HCT116 (cell line): ENCODE results near the gene TEKTIP1. TPM values are rescaled to one million over a fixed set of nuclear protein-coding genes. Genes with fewer than 3 reads are reported as not detected.

ENCODE experiments used
- ATAC-seq: fragments of 200-7000 bp; cut with Tn5 transposase; 2 replicates; pipeline ENCODE4 v1.9.1; 2020; ENCODE audit warnings: mild to moderate bottlenecking, moderate library complexity
- BruUV-seq: library from RNA; stranded (reverse); fragments of 400-500 nt; replicated peaks from 2 replicates; lab custom pipeline; 2021; lab: Mats Ljungman, UMichigan
- CTCF ChIA-PET: fragments of 300-600 bp; sonication (Branson Sonifier 250); formaldehyde crosslinking; loops from one replicate; lab custom pipeline; 2021; ENCODE audit warnings: antibody characterized with exemption; lab: Charles Lee
- POLR2A ChIA-PET: fragments of 300-600, 350-600 bp; sonication (Branson Sonifier 250); formaldehyde crosslinking; loops from one replicate; lab custom pipeline; 2021; ENCODE audit warnings: antibody characterized with exemption; lab: Charles Lee
- RAD21 ChIA-PET, 2 experiments: fragments of 300-600 bp; sonication (Branson Sonifier 250); formaldehyde crosslinking; loops; one replicate each; lab custom pipeline; 2023; ENCODE audit warnings: low total read pairs in 2 of 2; ENCODE audit not compliant: uncharacterized antibody in 2 of 2, unreplicated experiment in 2 of 2, low non-redundant PET in 1 of 2; lab: Charles Lee
- DNase-seq: peaks from one replicate; pipeline ENCODE4 v3.0.0-alpha.2; 2010; ENCODE audit warnings: low read depth, low spot score
- H2AFZ ChIP-seq: fragments of 200-600 bp; shearing (Covaris generic), sonication (generic); 2 replicates; pipeline ENCODE4 v1.6.1; 2017; ENCODE audit warnings: low read depth, mixed run types, mixed read lengths, antibody characterized with exemption, low read length; ENCODE audit not compliant: poor library complexity, severe bottlenecking
- H3K27ac ChIP-seq: 2 replicates; pipeline ENCODE4 v1.5.1; 2012; ENCODE audit warnings: low read depth, low read length
- H3K27me3 ChIP-seq: fragments of 200-600 bp; sonication (generic); 2 replicates; pipeline ENCODE4 v1.6.1; 2016; ENCODE audit warnings: mixed run types, low read length, mixed read lengths; ENCODE audit not compliant: insufficient read depth
- H3K36me3 ChIP-seq, 2 experiments: fragments of 200-500 bp in 1 of 2; fragments of 200-600 bp in 1 of 2; sonication (Bioruptor generic) in 1 of 2; sonication (generic) in 1 of 2; 2 replicates each; pipeline versions ENCODE4 v1.5.1 to v1.6.1; 2014 to 2016; ENCODE audit warnings: low read length in 2 of 2, inconsistent platforms in 1 of 2, mixed read lengths in 1 of 2, mixed run types in 1 of 2; ENCODE audit not compliant: insufficient read depth in 2 of 2, control insufficient read depth in 1 of 2
- H3K4me1 ChIP-seq, 2 experiments: fragments of 200-600 bp in 1 of 2; sonication (generic) in 1 of 2; 2 replicates each; pipeline versions ENCODE4 v1.5.1 to v1.6.1; 2012 to 2017; ENCODE audit warnings: low read length in 2 of 2, inconsistent platforms in 1 of 2, mild to moderate bottlenecking in 1 of 2, mixed read lengths in 1 of 2, mixed run types in 1 of 2, moderate library complexity in 1 of 2; ENCODE audit not compliant: insufficient read depth in 2 of 2, control insufficient read depth in 1 of 2
- H3K4me2 ChIP-seq: fragments of 200-600 bp; sonication (generic); 2 replicates; pipeline ENCODE4 v1.6.1; 2017; ENCODE audit warnings: mixed run types, low read length, mixed read lengths
- H3K4me3 ChIP-seq, 2 experiments: fragments of 200-600 bp in 1 of 2; sonication (generic) in 1 of 2; replicated peaks in 1 of 2; 2 replicates each; pipeline ENCODE4 v1.5.1; 2011 to 2016; ENCODE audit warnings: low read length in 2 of 2, control low read depth in 1 of 2, low read depth in 1 of 2, mild to moderate bottlenecking in 1 of 2, mixed read lengths in 1 of 2, mixed run types in 1 of 2
- H3K79me2 ChIP-seq: fragments of 200-600 bp; sonication (generic); 2 replicates; pipeline ENCODE4 v1.6.1; 2017; ENCODE audit warnings: mild to moderate bottlenecking, mixed run types, low read length, moderate library complexity, mixed read lengths; ENCODE audit not compliant: insufficient read depth
- H3K9ac ChIP-seq: fragments of 200-600 bp; sonication (generic); 2 replicates; pipeline ENCODE4 v1.6.1; 2016; ENCODE audit warnings: low read length, mixed read lengths
- H3K9me2 ChIP-seq: fragments of 200-600 bp; sonication (generic), shearing (Covaris generic); 2 replicates; pipeline ENCODE4 v1.6.1; 2017; ENCODE audit warnings: mixed run types, mild to moderate bottlenecking, moderate library complexity; ENCODE audit not compliant: insufficient read depth
- H3K9me3 ChIP-seq, 2 experiments: fragments of 200-500 bp in 1 of 2; fragments of 200-600 bp in 1 of 2; sonication (Bioruptor generic) in 1 of 2; sonication (generic) in 1 of 2; 2 replicates each; pipeline ENCODE4 v1.6.1; 2014 to 2017; ENCODE audit warnings: low read length in 2 of 2, mixed read lengths in 2 of 2, inconsistent platforms in 1 of 2, low read depth in 1 of 2, mild to moderate bottlenecking in 1 of 2, mixed run types in 1 of 2, moderate library complexity in 1 of 2; ENCODE audit not compliant: control insufficient read depth in 1 of 2, insufficient read depth in 1 of 2
- H4K20me1 ChIP-seq: fragments of 200-600 bp; sonication (generic), shearing (Covaris generic); 2 replicates; pipeline ENCODE4 v1.6.1; 2017; ENCODE audit warnings: mixed run types, mild to moderate bottlenecking, moderate library complexity; ENCODE audit not compliant: insufficient read depth
- CBX3 ChIP-seq: IDR thresholded peaks from 2 replicates; pipeline ENCODE4 v1.6.1; 2012; ENCODE audit warnings: low read depth
- CEBPB ChIP-seq: IDR thresholded peaks from 2 replicates; pipeline ENCODE4 v1.6.1; 2012; ENCODE audit warnings: low read depth
- ELF1 ChIP-seq: IDR thresholded peaks from 2 replicates; pipeline ENCODE4 v1.6.1; 2012; ENCODE audit warnings: low read depth, borderline replicate concordance
- EZH2 ChIP-seq: fragments of 200-600 bp; sonication (generic); IDR thresholded peaks from 2 replicates; pipeline ENCODE4 v1.6.1; 2017; ENCODE audit warnings: antibody characterized with exemption, mixed run types
- EZH2phosphoT487 ChIP-seq: fragments of 200-600 bp; IDR thresholded peaks from 2 replicates; pipeline ENCODE4 v1.6.1; 2018; ENCODE audit warnings: antibody characterized with exemption, borderline replicate concordance
- FOSL1 ChIP-seq: IDR thresholded peaks from 2 replicates; pipeline ENCODE4 v1.6.1; 2012; ENCODE audit warnings: low read depth
- JUND ChIP-seq: IDR thresholded peaks from 2 replicates; pipeline ENCODE4 v1.6.1; 2012
- POLR2AphosphoS5 ChIP-seq: IDR thresholded peaks from 2 replicates; pipeline ENCODE4 v1.6.1; 2011; ENCODE audit warnings: mild to moderate bottlenecking, low read depth, low read length, moderate library complexity
- RAD21 ChIP-seq: IDR thresholded peaks from 2 replicates; pipeline ENCODE4 v1.6.1; 2012; ENCODE audit warnings: low read depth, mild to moderate bottlenecking
- SIN3A ChIP-seq: IDR thresholded peaks from 2 replicates; pipeline ENCODE4 v1.6.1; 2012; ENCODE audit warnings: low read depth
- SRF ChIP-seq: IDR thresholded peaks from 2 replicates; pipeline ENCODE4 v1.6.1; 2012; ENCODE audit warnings: low read depth
- TCF7L2 ChIP-seq: IDR thresholded peaks from 2 replicates; pipeline ENCODE4 v1.7.0; 2011; ENCODE audit warnings: borderline replicate concordance, inconsistent platforms; ENCODE audit not compliant: insufficient read depth, insufficient read length; ENCODE audit errors: extremely low read depth
- YY1 ChIP-seq: IDR thresholded peaks from 2 replicates; pipeline ENCODE4 v1.6.1; 2011; ENCODE audit warnings: low read length, low read depth, moderate library complexity, mild to moderate bottlenecking; ENCODE audit not compliant: insufficient replicate concordance; ENCODE audit errors: extremely low read depth
- ZNF274 ChIP-seq: fragments of 200-500 bp; sonication (Bioruptor generic); IDR thresholded peaks from 2 replicates; pipeline ENCODE4 v1.6.1; 2014; ENCODE audit warnings: mild to moderate bottlenecking, low read depth, low read length, inconsistent platforms
- intact Hi-C: fragments of 100-400 bp; cut with micrococcal nuclease; formaldehyde crosslinking; loops from 2 replicates; pipeline ENCODE4 v1.10.0; 2022
- total RNA-seq: library from RNA; stranded (reverse); gene quantifications from one replicate; pipeline ENCODE4 v1.2.1, GENCODE V29; 2021; ENCODE audit not compliant: unreplicated experiment
- TF ChIP-seq, protein P1 (sequence below): IDR thresholded peaks from 2 replicates; pipeline ENCODE4 v1.6.1; 2011; ENCODE audit warnings: mild to moderate bottlenecking, low read length, moderate library complexity; ENCODE audit not compliant: insufficient replicate concordance; ENCODE audit errors: extremely low read depth
- TF ChIP-seq, protein P2 (sequence below): IDR thresholded peaks from 2 replicates; pipeline ENCODE4 v1.6.1; 2012; ENCODE audit warnings: low read depth
- TF ChIP-seq, protein P3 (sequence below), 3 experiments: fragments of 200-600 bp in 1 of 3; sonication (generic) in 1 of 3; IDR thresholded peaks in 2 of 3; conservative IDR thresholded peaks in 1 of 3; 2 replicates each; pipeline ENCODE4 v1.5.1; 2012 to 2017; ENCODE audit warnings: low read depth in 2 of 3, low read length in 2 of 3, antibody characterized with exemption in 1 of 3, borderline replicate concordance in 1 of 3, control low read depth in 1 of 3, mild to moderate bottlenecking in 1 of 3, mixed read lengths in 1 of 3, mixed run types in 1 of 3, moderate library complexity in 1 of 3; ENCODE audit not compliant: insufficient read depth in 1 of 3

TEKTIP1 gene
- total RNA-seq, 1 experiment from 2014 or later = 1.2 TPM

DNA sequence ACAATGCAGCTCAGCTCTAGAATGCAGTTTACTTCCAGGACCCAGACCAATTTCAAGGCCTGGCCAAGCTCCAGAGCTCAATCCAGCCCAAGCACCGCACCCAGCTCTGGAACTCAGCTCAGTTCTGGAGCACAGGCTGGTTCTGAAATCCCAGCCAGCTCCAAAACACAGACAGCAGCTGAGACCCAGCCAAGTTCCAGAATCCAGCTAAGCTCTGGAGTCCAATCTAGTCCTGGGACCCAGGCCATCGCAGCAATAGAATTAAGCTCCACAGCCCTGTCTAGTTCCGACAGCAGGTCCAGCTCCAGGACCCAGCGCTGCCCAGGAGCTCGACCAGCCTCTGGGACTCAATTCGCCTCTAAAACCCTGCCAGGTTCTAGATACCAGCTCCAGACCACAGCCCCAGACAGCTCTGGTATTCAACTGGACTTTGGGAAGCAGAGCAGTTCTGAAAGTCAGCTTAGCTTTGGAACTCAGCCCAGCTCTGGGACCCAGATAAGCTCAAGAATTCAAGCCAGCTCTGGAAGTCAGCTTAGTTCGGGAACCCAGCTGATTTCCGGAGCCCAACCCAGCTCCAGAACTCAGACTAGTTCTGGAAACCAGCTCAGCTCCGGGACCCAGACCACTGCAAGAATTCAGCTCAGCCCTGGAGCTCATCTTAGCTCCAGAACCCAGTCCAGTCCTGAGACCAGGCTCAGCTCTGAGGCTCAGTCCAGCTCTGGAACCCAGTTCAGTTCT, 53.1 kb downstream of the TEKTIP1 start:
- Histone ChIP-seq H3K4me2 (no peak overlapping the region), H3K27me3 (no peaks in the 10 kb centered on the region), H3K9me3 (no peaks in the 10 kb centered on the region), H3K36me3 (no peaks in the 10 kb centered on the region), H3K9ac (no peak overlapping the region), H4K20me1 (no peaks in the 10 kb centered on the region), H2AFZ (no peak overlapping the region), H3K4me1 (0 out of 4 replicates have a peak, but pooled peaks cover 0 to under 1% of the 10 kb centered on the region in 2 experiments), H3K9me2 (no peaks in the 10 kb centered on the region), H3K79me2 (no peaks in the 10 kb centered on the region), H3K27ac (no peak overlapping the region), H3K4me3 (no peak overlapping the region)
- ATAC-seq = no peak
- ChIA-PET POLR2A (interaction anchor here (0.8 kb wide), 1 partner anchor 14 kb away, joined by 3 read pairs; no protein-coding TSS in a partner anchor), CTCF (no interaction called here), RAD21 (interaction anchor here in 1 of 2 experiments (1.7 kb wide), 1 partner anchor 16 kb away, joined by 3 read pairs; no protein-coding TSS in a partner anchor)
- intact Hi-C loops = no loop called here
- TF ChIP-seq TCF7L2 = no peak
- no peak for TF ChIP-seq CBX3
- no peak for TF ChIP-seq CEBPB
- no peak for TF ChIP-seq ZNF274
- TF ChIP-seq, protein P1, sequence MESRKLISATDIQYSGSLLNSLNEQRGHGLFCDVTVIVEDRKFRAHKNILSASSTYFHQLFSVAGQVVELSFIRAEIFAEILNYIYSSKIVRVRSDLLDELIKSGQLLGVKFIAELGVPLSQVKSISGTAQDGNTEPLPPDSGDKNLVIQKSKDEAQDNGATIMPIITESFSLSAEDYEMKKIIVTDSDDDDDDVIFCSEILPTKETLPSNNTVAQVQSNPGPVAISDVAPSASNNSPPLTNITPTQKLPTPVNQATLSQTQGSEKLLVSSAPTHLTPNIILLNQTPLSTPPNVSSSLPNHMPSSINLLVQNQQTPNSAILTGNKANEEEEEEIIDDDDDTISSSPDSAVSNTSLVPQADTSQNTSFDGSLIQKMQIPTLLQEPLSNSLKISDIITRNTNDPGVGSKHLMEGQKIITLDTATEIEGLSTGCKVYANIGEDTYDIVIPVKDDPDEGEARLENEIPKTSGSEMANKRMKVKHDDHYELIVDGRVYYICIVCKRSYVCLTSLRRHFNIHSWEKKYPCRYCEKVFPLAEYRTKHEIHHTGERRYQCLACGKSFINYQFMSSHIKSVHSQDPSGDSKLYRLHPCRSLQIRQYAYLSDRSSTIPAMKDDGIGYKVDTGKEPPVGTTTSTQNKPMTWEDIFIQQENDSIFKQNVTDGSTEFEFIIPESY = no peak
- TF ChIP-seq FOSL1 = no peak
- no peak for TF ChIP-seq JUND
- no peak for TF ChIP-seq SIN3A
- TF ChIP-seq, protein P2, sequence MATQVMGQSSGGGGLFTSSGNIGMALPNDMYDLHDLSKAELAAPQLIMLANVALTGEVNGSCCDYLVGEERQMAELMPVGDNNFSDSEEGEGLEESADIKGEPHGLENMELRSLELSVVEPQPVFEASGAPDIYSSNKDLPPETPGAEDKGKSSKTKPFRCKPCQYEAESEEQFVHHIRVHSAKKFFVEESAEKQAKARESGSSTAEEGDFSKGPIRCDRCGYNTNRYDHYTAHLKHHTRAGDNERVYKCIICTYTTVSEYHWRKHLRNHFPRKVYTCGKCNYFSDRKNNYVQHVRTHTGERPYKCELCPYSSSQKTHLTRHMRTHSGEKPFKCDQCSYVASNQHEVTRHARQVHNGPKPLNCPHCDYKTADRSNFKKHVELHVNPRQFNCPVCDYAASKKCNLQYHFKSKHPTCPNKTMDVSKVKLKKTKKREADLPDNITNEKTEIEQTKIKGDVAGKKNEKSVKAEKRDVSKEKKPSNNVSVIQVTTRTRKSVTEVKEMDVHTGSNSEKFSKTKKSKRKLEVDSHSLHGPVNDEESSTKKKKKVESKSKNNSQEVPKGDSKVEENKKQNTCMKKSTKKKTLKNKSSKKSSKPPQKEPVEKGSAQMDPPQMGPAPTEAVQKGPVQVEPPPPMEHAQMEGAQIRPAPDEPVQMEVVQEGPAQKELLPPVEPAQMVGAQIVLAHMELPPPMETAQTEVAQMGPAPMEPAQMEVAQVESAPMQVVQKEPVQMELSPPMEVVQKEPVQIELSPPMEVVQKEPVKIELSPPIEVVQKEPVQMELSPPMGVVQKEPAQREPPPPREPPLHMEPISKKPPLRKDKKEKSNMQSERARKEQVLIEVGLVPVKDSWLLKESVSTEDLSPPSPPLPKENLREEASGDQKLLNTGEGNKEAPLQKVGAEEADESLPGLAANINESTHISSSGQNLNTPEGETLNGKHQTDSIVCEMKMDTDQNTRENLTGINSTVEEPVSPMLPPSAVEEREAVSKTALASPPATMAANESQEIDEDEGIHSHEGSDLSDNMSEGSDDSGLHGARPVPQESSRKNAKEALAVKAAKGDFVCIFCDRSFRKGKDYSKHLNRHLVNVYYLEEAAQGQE = no peak
- no peak for TF ChIP-seq EZH2phosphoT487
- TF ChIP-seq ELF1 = no peak
- TF ChIP-seq POLR2AphosphoS5 = no peak
- TF ChIP-seq SRF = no peak
- TF ChIP-seq EZH2 = no peak
- TF ChIP-seq RAD21 = no peak
- TF ChIP-seq, protein P3, sequence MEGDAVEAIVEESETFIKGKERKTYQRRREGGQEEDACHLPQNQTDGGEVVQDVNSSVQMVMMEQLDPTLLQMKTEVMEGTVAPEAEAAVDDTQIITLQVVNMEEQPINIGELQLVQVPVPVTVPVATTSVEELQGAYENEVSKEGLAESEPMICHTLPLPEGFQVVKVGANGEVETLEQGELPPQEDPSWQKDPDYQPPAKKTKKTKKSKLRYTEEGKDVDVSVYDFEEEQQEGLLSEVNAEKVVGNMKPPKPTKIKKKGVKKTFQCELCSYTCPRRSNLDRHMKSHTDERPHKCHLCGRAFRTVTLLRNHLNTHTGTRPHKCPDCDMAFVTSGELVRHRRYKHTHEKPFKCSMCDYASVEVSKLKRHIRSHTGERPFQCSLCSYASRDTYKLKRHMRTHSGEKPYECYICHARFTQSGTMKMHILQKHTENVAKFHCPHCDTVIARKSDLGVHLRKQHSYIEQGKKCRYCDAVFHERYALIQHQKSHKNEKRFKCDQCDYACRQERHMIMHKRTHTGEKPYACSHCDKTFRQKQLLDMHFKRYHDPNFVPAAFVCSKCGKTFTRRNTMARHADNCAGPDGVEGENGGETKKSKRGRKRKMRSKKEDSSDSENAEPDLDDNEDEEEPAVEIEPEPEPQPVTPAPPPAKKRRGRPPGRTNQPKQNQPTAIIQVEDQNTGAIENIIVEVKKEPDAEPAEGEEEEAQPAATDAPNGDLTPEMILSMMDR (IDR thresholded peaks at IDR 0.05 in 2 of 3, conservative IDR thresholded peaks at IDR 0.05 in 1 of 3; ENCODE audit: borderline replicate concordance in 1 of 3, insufficient read depth in 1 of 3, low read depth in 2 of 3, low read length in 2 of 3) = no peak
- TF ChIP-seq YY1 = no peak
- BruUV-seq = no TSS peak
- no peak for DNase-seq
